ENCODE results near the gene PAQR6.

PAQR6 gene

GRCh38 chr1:156247460-156248322 is at the start of gene PAQR6:
Gene PAQR6, minus strand, starts transcription at chr1:156248056. Its CDS starts 1,325 bp downstream, at chr1:156246731.
- Mint-ChIP-seq H3K27ac (peak within 1 kb of the TSS; percentile 36), H3K4me1 (ENCODE audit: low read depth) (peaks cover 20% of the 10 kb centered on the region), H3K4me3 (no peak within 1 kb of the TSS), H3K27me3 (no peaks in the 10 kb centered on the region), H3K9me3 (no peaks in the 10 kb centered on the region), H3K36me3 (ENCODE audit: low read depth) (peaks cover 19% of the 10 kb centered on the region)

DNA sequence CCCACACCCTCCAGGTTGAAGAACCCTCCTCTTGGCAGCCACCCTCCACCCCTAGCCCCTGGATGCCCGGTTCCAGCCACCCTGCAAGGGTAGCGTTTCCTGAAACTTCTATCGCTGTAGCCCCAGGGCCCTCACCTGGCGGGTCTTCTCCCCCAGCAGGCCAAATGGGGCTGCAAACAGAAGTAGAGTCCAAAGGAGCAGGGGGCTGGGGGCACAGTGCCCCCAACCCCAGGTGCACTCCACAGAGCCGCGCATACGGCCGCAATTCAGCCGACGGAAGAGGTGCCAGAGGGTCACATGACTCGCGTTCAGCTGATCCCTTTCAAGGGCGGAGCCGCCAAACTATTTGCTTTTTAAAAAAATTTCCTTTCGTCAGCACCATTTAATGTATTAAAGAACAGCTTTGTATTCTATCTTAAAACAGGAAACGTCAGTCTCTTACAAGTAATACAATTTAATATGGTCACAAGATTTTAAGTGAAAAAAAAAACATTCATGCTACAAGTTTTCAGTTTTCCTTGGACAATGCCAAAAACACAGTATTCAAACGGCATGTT is 47.6 kb upstream of the PAQR6 start, which contains the start of gene GLMP:
GLMP (minus strand) TSS at position 289 of the 557 bp plus-strand sequence; CDS start at position 255, 34 bp downstream.
- Mint-ChIP-seq H3K4me1 (ENCODE audit: low read depth) (peaks cover 20% of the 10 kb centered on the region), H3K4me3 (peak within 1 kb of the TSS; percentile 85), H3K9me3 (no peaks in the 10 kb centered on the region), H3K36me3 (ENCODE audit: low read depth) (peaks cover 12% of the 10 kb centered on the region), H3K27ac (no peak within 1 kb of the TSS), H3K27me3 (no peaks in the 10 kb centered on the region)

DNA sequence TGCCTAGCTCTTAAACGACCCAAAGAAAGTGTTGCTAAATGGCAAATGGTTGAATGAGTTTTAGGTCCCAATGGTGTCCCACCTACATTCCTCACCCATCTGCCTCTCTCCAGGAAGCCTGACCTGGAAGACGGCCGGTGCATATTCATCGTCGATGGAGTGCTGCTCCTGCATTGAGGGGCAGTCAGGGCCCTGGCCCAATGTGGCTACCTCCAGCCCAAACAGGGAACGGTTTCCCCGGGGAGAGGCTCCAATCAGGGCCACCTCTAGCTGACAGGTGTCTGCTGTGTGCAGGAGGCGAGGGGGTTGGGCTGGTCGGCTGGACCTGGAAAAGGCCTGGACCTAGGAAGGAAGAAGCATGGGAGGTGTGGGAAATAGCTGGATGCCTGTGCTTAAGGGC is 46.0 kb upstream of the PAQR6 start:
- no peak overlapping the region for H3K4me3 Mint-ChIP-seq
- H3K36me3 Mint-ChIP-seq (ENCODE audit: low read depth) = peaks cover 22% of the 10 kb centered on the region
- H3K4me1 Mint-ChIP-seq (ENCODE audit: low read depth) = peaks cover 20% of the 10 kb centered on the region
- H3K27ac Mint-ChIP-seq = no peak overlapping the region
- no peaks in the 10 kb centered on the region for H3K27me3 Mint-ChIP-seq
- no peaks in the 10 kb centered on the region for H3K9me3 Mint-ChIP-seq

DNA sequence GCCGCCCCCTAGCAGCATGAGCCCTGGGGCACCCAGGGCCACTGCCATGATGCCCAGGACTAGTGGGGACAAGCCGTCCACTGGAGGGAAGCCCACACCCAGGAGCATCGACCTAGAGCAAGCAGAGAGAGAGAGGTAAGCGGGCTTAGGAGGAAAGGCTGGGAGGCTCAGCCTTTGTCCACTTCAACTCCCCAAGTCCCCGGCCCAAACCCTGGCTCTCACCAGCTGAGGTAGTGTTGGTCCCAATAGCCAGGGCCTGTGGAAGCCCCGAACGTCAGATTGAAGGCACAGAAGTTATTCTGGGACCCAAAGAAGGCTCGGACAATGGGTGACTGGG is 45.2 kb upstream of the PAQR6 start:
- H3K27me3 Mint-ChIP-seq = no peaks in the 10 kb centered on the region

DNA sequence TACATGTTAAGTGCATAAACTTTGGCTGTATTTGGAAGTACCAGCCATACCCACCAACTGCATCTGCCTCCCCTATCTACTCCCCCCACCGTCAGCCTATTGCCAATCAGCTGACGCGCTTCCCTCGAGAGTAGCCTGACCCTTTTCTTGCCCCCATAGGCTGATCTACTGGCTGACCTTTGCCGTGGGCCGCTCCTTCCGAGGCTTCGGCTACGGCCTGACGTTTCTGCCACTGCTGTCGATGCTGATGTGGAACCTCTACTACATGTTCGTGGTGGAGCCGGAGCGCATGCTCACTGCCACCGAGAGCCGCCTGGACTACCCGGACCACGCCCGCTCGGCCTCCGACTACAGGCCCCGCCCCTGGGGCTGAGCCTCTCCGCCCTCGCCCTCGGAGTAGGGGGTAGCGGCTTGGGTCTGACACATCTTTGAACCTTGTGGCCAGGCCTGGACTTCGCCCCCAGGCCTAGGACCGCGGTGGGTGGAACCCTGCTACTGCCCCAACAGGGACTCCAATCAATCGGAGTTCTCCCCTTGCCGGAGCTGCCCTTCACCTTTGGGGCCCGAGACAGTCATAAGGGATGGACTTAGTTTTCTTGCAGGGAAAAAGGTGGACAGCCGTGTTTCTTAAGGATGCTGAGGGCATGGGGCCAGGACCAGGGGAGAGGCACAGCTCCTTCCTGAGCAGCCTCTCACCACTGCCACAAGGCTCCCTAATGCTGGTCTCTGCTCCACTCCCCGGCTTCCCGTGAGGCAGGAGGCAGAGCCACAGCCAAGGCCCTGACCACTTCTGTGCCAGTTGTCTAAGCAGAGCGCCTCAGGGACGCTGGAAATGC is 43.6 kb upstream of the PAQR6 start:
- peak overlapping the region; percentile 53 for H3K4me3 Mint-ChIP-seq
- H3K9me3 Mint-ChIP-seq = no peaks in the 10 kb centered on the region
- peaks cover 27% of the 10 kb centered on the region for H3K36me3 Mint-ChIP-seq (ENCODE audit: low read depth)
- H3K4me1 Mint-ChIP-seq (ENCODE audit: low read depth) = peaks cover 20% of the 10 kb centered on the region
- no peaks in the 10 kb centered on the region for H3K27me3 Mint-ChIP-seq
- H3K27ac Mint-ChIP-seq = no peak overlapping the region

More for the DNA sequence above, 45.2 kb upstream of the PAQR6 start:
- H3K9me3 Mint-ChIP-seq = no peaks in the 10 kb centered on the region
- no peak overlapping the region for H3K27ac Mint-ChIP-seq
- no peak overlapping the region for H3K4me3 Mint-ChIP-seq
- H3K4me1 Mint-ChIP-seq (ENCODE audit: low read depth) = peaks cover 20% of the 10 kb centered on the region
- peaks cover 26% of the 10 kb centered on the region for H3K36me3 Mint-ChIP-seq (ENCODE audit: low read depth)

DNA sequence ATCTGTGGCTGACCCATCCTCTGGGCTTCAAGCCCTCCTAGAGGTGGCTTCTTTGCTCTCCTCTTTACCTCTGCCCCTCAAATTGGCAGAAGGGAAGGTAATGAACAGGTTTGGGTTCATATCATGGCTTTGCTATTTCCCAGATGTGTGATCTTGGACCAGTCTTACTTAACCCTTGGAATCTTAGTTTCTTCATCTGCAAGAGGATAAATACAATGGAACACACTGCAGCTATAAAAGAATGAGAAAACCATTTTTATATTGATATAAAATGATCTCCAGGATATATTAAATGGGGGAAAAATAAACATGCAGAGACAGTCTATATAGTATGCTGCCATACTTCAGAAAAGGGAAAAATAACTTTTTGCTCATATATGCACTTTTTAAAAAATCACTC is 42.0 kb upstream of the PAQR6 start:
- H3K36me3 Mint-ChIP-seq (ENCODE audit: low read depth) = peaks cover 32% of the 10 kb centered on the region

GRCh38 chr1:156286061-156286460 is 38.2 kb upstream of the PAQR6 start:
- Mint-ChIP-seq H3K4me1 (ENCODE audit: low read depth) (peaks cover 27% of the 10 kb centered on the region), H3K27me3 (no peaks in the 10 kb centered on the region), H3K9me3 (no peaks in the 10 kb centered on the region), H3K36me3 (ENCODE audit: low read depth) (peaks cover 30% of the 10 kb centered on the region), H3K4me3 (no peak overlapping the region), H3K27ac (no peak overlapping the region)

More for the DNA sequence above, 42.0 kb upstream of the PAQR6 start:
- Mint-ChIP-seq H3K9me3 (no peaks in the 10 kb centered on the region), H3K27ac (peak overlapping the region; percentile 6), H3K4me3 (no peak overlapping the region), H3K4me1 (ENCODE audit: low read depth) (peaks cover 7% of the 10 kb centered on the region), H3K27me3 (no peaks in the 10 kb centered on the region)

GRCh38 chr1:156285437-156285836 is 37.6 kb upstream of the PAQR6 start:
- Mint-ChIP-seq H3K36me3 (ENCODE audit: low read depth) (peaks cover 35% of the 10 kb centered on the region), H3K4me3 (no peak overlapping the region), H3K9me3 (no peaks in the 10 kb centered on the region), H3K27ac (no peak overlapping the region), H3K27me3 (no peaks in the 10 kb centered on the region), H3K4me1 (ENCODE audit: low read depth) (peaks cover 34% of the 10 kb centered on the region)

- Mint-ChIP-seq H3K4me1 (ENCODE audit: low read depth) (peaks cover 40% of the 10 kb centered on the region), H3K9me3 (no peaks in the 10 kb centered on the region), H3K4me3 (no peak overlapping the region), H3K27me3 (no peaks in the 10 kb centered on the region), H3K27ac (no peak overlapping the region), H3K36me3 (ENCODE audit: low read depth) (peaks cover 35% of the 10 kb centered on the region)
These were observed 36.9 kb upstream of the PAQR6 start for GRCh38 chr1:156284757-156285156.

DNA sequence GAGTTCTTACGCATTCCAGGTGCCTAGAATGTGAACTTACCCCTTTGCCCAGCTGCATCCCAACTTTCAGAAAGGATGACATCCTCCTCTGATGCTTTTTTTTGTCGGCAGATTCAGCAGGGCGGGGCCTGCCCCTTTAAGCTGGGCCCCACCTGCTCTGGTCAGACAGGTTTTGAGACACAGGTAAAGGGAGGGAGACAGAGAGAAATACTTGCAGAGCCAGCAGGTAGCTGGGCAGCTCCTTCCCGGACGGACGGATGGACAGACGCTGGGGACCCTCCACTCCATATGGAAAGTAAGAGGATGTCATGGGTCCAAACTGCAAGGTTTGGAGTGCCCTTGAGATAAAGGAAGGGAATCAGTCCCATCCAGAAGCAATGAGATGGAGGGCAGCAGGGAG is 36.3 kb upstream of the PAQR6 start, which contains the start of gene TMEM79:
TMEM79 (plus strand) TSS at position 214 of the 400 bp plus-strand sequence. CDS start 902 bp downstream, outside the sequence.
- peaks cover 46% of the 10 kb centered on the region for H3K4me1 Mint-ChIP-seq (ENCODE audit: low read depth)
- H3K9me3 Mint-ChIP-seq = no peaks in the 10 kb centered on the region
- H3K4me3 Mint-ChIP-seq = peak within 1 kb of the TSS; percentile 96
- peaks cover 37% of the 10 kb centered on the region for H3K36me3 Mint-ChIP-seq (ENCODE audit: low read depth)
- peak within 1 kb of the TSS; percentile 98 for H3K27ac Mint-ChIP-seq
- H3K27me3 Mint-ChIP-seq = no peaks in the 10 kb centered on the region

GRCh38 chr1:156283521-156283920 is 35.7 kb upstream of the PAQR6 start:
- Mint-ChIP-seq H3K36me3 (ENCODE audit: low read depth) (peaks cover 36% of the 10 kb centered on the region), H3K27me3 (no peaks in the 10 kb centered on the region), H3K9me3 (no peaks in the 10 kb centered on the region), H3K4me1 (ENCODE audit: low read depth) (peaks cover 46% of the 10 kb centered on the region), H3K27ac (peak overlapping the region; percentile 98), H3K4me3 (peak overlapping the region; percentile 96)

DNA sequence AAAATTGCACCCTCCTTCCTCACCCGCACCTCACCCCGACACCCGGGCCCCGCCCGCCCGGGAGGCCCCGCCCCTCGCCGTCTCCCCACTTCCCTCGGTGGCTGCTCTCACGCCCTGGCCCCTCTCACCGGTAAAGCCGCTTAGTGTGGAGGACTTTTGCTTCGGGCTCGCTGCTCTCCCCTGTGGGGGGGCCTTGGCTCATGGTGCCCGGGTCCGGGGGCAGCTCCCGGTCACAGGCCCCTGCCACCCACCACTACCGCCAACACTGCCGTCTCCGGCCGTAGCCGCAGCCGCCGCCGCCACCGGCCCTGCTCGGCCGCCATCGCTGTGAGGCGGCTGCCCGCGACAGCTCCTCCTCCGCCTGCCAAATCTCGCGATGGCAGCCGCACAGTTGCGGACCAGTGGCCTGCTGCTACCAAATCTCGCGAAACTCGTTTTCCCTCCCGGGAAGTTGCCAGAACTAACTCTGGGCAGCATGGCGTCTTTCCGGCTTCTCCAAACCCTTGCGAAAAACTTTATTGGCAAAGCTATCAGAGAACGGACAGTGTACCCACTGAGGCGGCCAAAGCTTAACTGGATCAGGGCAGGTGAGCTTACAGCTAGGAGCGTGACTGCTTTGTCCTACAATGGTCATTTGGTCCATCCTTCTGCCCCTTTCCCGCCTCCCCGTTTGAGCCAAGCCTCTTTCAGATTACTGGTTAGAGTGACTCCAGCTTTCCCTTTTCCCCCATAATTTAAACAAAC is 34.8 kb upstream of the PAQR6 start, which contains the start of gene SMG5:
SMG5 (minus strand) TSS at position 347 of the 744 bp plus-strand sequence; CDS start at position 202, 145 bp downstream.
- H3K4me1 Mint-ChIP-seq (ENCODE audit: low read depth) = peaks cover 46% of the 10 kb centered on the region
- peak within 1 kb of the TSS; percentile 98 for H3K27ac Mint-ChIP-seq
- peak within 1 kb of the TSS; percentile 96 for H3K4me3 Mint-ChIP-seq
- H3K36me3 Mint-ChIP-seq (ENCODE audit: low read depth) = peaks cover 44% of the 10 kb centered on the region
- no peaks in the 10 kb centered on the region for H3K9me3 Mint-ChIP-seq
- no peaks in the 10 kb centered on the region for H3K27me3 Mint-ChIP-seq

DNA sequence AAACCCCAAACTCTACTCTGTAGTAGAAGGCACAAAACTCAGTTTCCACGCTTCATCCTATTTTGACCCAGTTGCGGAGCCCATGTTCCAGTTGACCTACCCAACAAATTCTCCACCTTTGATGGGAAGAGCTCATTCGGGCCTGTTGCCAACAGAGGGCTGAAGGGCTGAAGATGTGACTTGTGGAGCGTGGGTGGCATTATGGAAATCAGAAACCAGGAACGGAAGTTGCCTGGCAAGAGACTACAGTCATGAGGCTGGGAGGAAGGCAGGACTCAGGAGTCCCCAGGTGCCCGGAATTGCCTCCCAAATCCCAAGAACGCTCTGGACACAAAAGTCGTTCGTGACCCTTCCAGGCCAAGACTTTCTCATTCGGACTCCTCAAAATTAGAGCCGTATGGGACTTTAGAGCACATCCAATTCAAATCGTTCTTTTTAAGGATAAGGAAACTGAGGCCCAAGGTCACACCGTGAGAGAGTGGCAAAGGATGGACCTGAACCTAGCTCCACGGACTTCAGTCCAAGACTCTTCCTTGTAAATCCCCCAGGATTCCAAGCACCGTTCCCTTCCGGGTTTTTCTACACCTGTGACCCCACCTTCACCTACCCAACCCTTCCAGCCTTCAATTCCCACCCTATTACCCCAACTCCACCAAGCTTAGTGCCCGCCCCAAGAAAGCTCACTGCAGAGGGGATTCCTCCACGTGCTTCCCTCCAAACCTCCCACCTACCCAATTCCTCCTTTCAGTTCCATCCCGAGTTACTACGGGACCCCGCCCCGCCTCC is 34.0 kb upstream of the PAQR6 start:
- H3K36me3 Mint-ChIP-seq (ENCODE audit: low read depth) = peaks cover 52% of the 10 kb centered on the region
- peaks cover 46% of the 10 kb centered on the region for H3K4me1 Mint-ChIP-seq (ENCODE audit: low read depth)

More for the DNA sequence above, 34.0 kb upstream of the PAQR6 start:
- Mint-ChIP-seq H3K9me3 (no peaks in the 10 kb centered on the region), H3K27me3 (no peaks in the 10 kb centered on the region), H3K27ac (peak overlapping the region; percentile 98), H3K4me3 (peak overlapping the region; percentile 96)

Data from stimulated activated naive CD8-positive, alpha-beta T cell treated with anti-CD3 and anti-CD28 coated beads, Interleukin-15, Interleukin-2, amounts not matched to agents 100 ng/mL and 50 ng/mL, for 24 hours (primary cell).